HT1080 (cell line): ENCODE data around the gene SH3YL1. TPM values are rescaled to one million over a fixed set of nuclear protein-coding genes. Genes with fewer than 3 reads are reported as not detected.
A peak's percentile ranks its signal among the peaks of the same experiment; 100 is the strongest.

Source experiments
- DNase-seq: peaks from one replicate; pipeline ENCODE4 v3.0.0-alpha.2; 2015; ENCODE audit warnings: low read depth
- polyA plus RNA-seq, 2 experiments: library from polyadenylated mRNA; depleted of rRNA; stranded (reverse); fragments of >200 nt; gene quantifications; 2 replicates each; pipeline ENCODE4 v1.2.3, GENCODE V29; 2015
- total RNA-seq: library from RNA; depleted of rRNA; stranded (reverse); fragments of >200 nt; shearing (Covaris generic); gene quantifications from 2 replicates; pipeline ENCODE4 v1.2.3, GENCODE V29; 2014; rRNA removed

Gene SH3YL1
- 2.6 and 3.9 TPM in 2 replicates for total RNA-seq
- 9.6 and 13.4 TPM in 2 replicates for polyA plus RNA-seq (2015; cell fraction: cytosol; rRNA removed)
- polyA plus RNA-seq (2015; cell fraction: nucleus; rRNA removed), result 29.8 and 32.2 TPM in 2 replicates

GRCh38 chr2:263774-264492 lies at the start of gene SH3YL1:
SH3YL1 (minus strand) TSS chr2:264032; CDS start chr2:263984, 48 bp downstream.
- no peak for DNase-seq

GRCh38 chr2:310994-311393 lies 47.2 kb upstream of the SH3YL1 start:
- no peak for DNase-seq

- DNase-seq, result no peak
Measured at GRCh38 chr2:309954-310510, 46.2 kb upstream of the SH3YL1 start.

GRCh38 chr2:309148-309953 lies 45.5 kb upstream of the SH3YL1 start:
- DNase-seq, result no peak

GRCh38 chr2:305366-305765 lies 41.5 kb upstream of the SH3YL1 start:
- no peak for DNase-seq

- DNase-seq, result no peak
Measured at GRCh38 chr2:296354-296753, 32.5 kb upstream of the SH3YL1 start.

- no peak for DNase-seq
Measured at GRCh38 chr2:295090-295489, 31.3 kb upstream of the SH3YL1 start.

- peak; percentile 51 for DNase-seq
Measured at GRCh38 chr2:290090-290722, 26.4 kb upstream of the SH3YL1 start.

GRCh38 chr2:289362-290089 lies 25.7 kb upstream of the SH3YL1 start:
- DNase-seq, result no peak

GRCh38 chr2:288758-289361 lies 25.0 kb upstream of the SH3YL1 start:
- no peak for DNase-seq

GRCh38 chr2:287911-288757 lies 24.3 kb upstream of the SH3YL1 start, which contains the start of gene ALKAL2:
ALKAL2 (minus strand) TSS chr2:288091; CDS start chr2:287835, 256 bp downstream.
- DNase-seq, result no peak

- DNase-seq, result no peak
Measured at GRCh38 chr2:287471-287885, 23.6 kb upstream of the SH3YL1 start.

- no peak for DNase-seq
Measured at GRCh38 chr2:286774-287392, 23.1 kb upstream of the SH3YL1 start.

- DNase-seq, result no peak
Measured at GRCh38 chr2:286035-286434, 22.2 kb upstream of the SH3YL1 start.

GRCh38 chr2:285531-285930 lies 21.7 kb upstream of the SH3YL1 start:
- DNase-seq, result peak; percentile 23

- no peak for DNase-seq
Measured at GRCh38 chr2:284896-285492, 21.2 kb upstream of the SH3YL1 start.

- DNase-seq, result no peak
Measured at GRCh38 chr2:283996-284794, 20.4 kb upstream of the SH3YL1 start.
